Activated B cell treated with CpG ODN at 0.5 μM for 24 hours (primary cell): ENCODE results near the gene LDLRAD3. TPM values are rescaled to one million over a fixed set of nuclear protein-coding genes. Genes with fewer than 3 reads are reported as not detected.

Experiments used
- ATAC-seq: fragments of 200-7000 bp; cut with Tn5 transposase; one replicate; pipeline ENCODE4 v1.10.0; 2021; ENCODE audit warnings: low read depth, mild to moderate bottlenecking, moderate library complexity
- CTCF ChIA-PET: fragments of 350-600 bp; sonication (Branson Sonifier 250); formaldehyde crosslinking; loops from one replicate; lab custom pipeline; 2021; ENCODE audit warnings: antibody characterized with exemption; lab: Charles Lee
- POLR2A ChIA-PET: fragments of 350-600 bp; sonication (Branson Sonifier 250); formaldehyde crosslinking; loops from one replicate; lab custom pipeline; 2021; ENCODE audit warnings: antibody characterized with exemption; lab: Charles Lee
- DNase-seq: peaks from one replicate; pipeline ENCODE4 v3.0.0; 2022
- H3K27ac Mint-ChIP-seq: one replicate; pipeline ENCODE4 v1.8.0; 2020; ENCODE audit warnings: mixed read lengths
- H3K27me3 Mint-ChIP-seq: one replicate; pipeline ENCODE4 v1.8.0; 2021; ENCODE audit warnings: mixed read lengths
- H3K36me3 Mint-ChIP-seq: one replicate; pipeline ENCODE4 v1.8.0; 2021; ENCODE audit warnings: low read depth, mixed read lengths
- H3K4me1 Mint-ChIP-seq: one replicate; pipeline ENCODE4 v1.8.0; 2021; ENCODE audit warnings: mixed read lengths
- H3K4me3 Mint-ChIP-seq: one replicate; pipeline ENCODE4 v1.8.0; 2020; ENCODE audit warnings: mild to moderate bottlenecking, mixed read lengths
- H3K9me3 Mint-ChIP-seq: one replicate; pipeline ENCODE4 v1.8.0; 2020; ENCODE audit warnings: mixed read lengths
- CTCF ChIP-seq: fragments of 200-600 bp; IDR thresholded peaks from one replicate; pipeline ENCODE4 v1.8.0; 2022; ENCODE audit warnings: antibody characterized with exemption, mild to moderate bottlenecking
- intact Hi-C: fragments of 100-400 bp; cut with micrococcal nuclease; formaldehyde crosslinking; loops from one replicate; pipeline ENCODE4 v1.15.1; 2024
- total RNA-seq: library from RNA; stranded (reverse); gene quantifications from 2 replicates; pipeline ENCODE4 v1.2.3, GENCODE V29; 2022

The LDLRAD3 gene
- total RNA-seq, 1 donor from 2014 or later = not detected

GRCh38 chr11:36131721-36132397 lies 188.0 kb downstream of the LDLRAD3 start:
- Mint-ChIP-seq H3K36me3 (no peaks in the 10 kb centered on the region), H3K4me1 (no peaks in the 10 kb centered on the region), H3K27me3 (peaks cover 18% of the 10 kb centered on the region), H3K27ac (no peak overlapping the region), H3K9me3 (no peaks in the 10 kb centered on the region), H3K4me3 (no peak overlapping the region)
- DNase-seq (no peak), ATAC-seq (no peak)
- POLR2A ChIA-PET = no interaction called here
- intact Hi-C loops = loop anchor here (5.0 kb wide), 1 partner anchor 310 kb away; no protein-coding TSS in a partner anchor
- no peak for TF ChIP-seq CTCF
- CTCF ChIA-PET = interaction anchor here (0.6 to 2.2 kb wide), 4 partner anchors 9 to 517 kb away, joined by 3 to 13 read pairs (median 4); no protein-coding TSS in a partner anchor

- ATAC-seq = no peak
- intact Hi-C loops = loop anchor here (5.0 kb wide), 1 partner anchor 311 kb away; no protein-coding TSS in a partner anchor
- no peaks in the 10 kb centered on the region for H3K4me1 Mint-ChIP-seq
- no peak for TF ChIP-seq CTCF
- peaks cover 18% of the 10 kb centered on the region for H3K27me3 Mint-ChIP-seq
- no peaks in the 10 kb centered on the region for H3K9me3 Mint-ChIP-seq
- DNase-seq = no peak
- no peaks in the 10 kb centered on the region for H3K36me3 Mint-ChIP-seq
- H3K27ac Mint-ChIP-seq = no peak overlapping the region
- no peak overlapping the region for H3K4me3 Mint-ChIP-seq
- CTCF ChIA-PET = interaction anchor here (2.2 kb wide), 1 partner anchor 518 kb away, joined by 13 read pairs; no protein-coding TSS in a partner anchor
- POLR2A ChIA-PET = no interaction called here
Observed at GRCh38 chr11:36132940-36133339, 189.1 kb downstream of the LDLRAD3 start.

- no peaks in the 10 kb centered on the region for H3K4me1 Mint-ChIP-seq
- H3K36me3 Mint-ChIP-seq = no peaks in the 10 kb centered on the region
- ChIA-PET POLR2A (no interaction called here), CTCF (interaction anchor here (0.8 kb wide), 1 partner anchor 25 kb away, joined by 3 read pairs; no protein-coding TSS in a partner anchor)
- H3K27ac Mint-ChIP-seq = no peak overlapping the region
- no peak for DNase-seq
- H3K27me3 Mint-ChIP-seq = peaks cover 12% of the 10 kb centered on the region
- ATAC-seq = no peak
- TF ChIP-seq CTCF = no peak
- no peak overlapping the region for H3K4me3 Mint-ChIP-seq
- intact Hi-C loops = no loop called here
- no peaks in the 10 kb centered on the region for H3K9me3 Mint-ChIP-seq
Observed at GRCh38 chr11:36135076-36135475, 191.2 kb downstream of the LDLRAD3 start.

- intact Hi-C loops = no loop called here
- Mint-ChIP-seq H3K27ac (no peak overlapping the region), H3K36me3 (no peaks in the 10 kb centered on the region), H3K27me3 (peaks cover 6% of the 10 kb centered on the region), H3K9me3 (no peaks in the 10 kb centered on the region), H3K4me1 (no peaks in the 10 kb centered on the region), H3K4me3 (no peak overlapping the region)
- ChIA-PET CTCF (no interaction called here), POLR2A (no interaction called here)
- no peak for ATAC-seq
- TF ChIP-seq CTCF = no peak
- DNase-seq = no peak
Observed at GRCh38 chr11:36139767-36140166, 195.9 kb downstream of the LDLRAD3 start.

- POLR2A ChIA-PET = no interaction called here
- DNase-seq = no peak
- no peak for ATAC-seq
- CTCF ChIA-PET = interaction anchor here (0.6 kb wide), 1 partner anchor 10 kb away, joined by 3 read pairs; no protein-coding TSS in a partner anchor
- no peak overlapping the region for H3K4me3 Mint-ChIP-seq
- H3K27ac Mint-ChIP-seq = no peak overlapping the region
- H3K36me3 Mint-ChIP-seq = no peaks in the 10 kb centered on the region
- H3K27me3 Mint-ChIP-seq = peaks cover 1% of the 10 kb centered on the region
- TF ChIP-seq CTCF = no peak
- H3K9me3 Mint-ChIP-seq = no peaks in the 10 kb centered on the region
- H3K4me1 Mint-ChIP-seq = no peaks in the 10 kb centered on the region
- intact Hi-C loops = no loop called here
Observed at GRCh38 chr11:36141196-36141953, 197.5 kb downstream of the LDLRAD3 start.
